ENCODE results near the gene GRIN2B.

DNA sequence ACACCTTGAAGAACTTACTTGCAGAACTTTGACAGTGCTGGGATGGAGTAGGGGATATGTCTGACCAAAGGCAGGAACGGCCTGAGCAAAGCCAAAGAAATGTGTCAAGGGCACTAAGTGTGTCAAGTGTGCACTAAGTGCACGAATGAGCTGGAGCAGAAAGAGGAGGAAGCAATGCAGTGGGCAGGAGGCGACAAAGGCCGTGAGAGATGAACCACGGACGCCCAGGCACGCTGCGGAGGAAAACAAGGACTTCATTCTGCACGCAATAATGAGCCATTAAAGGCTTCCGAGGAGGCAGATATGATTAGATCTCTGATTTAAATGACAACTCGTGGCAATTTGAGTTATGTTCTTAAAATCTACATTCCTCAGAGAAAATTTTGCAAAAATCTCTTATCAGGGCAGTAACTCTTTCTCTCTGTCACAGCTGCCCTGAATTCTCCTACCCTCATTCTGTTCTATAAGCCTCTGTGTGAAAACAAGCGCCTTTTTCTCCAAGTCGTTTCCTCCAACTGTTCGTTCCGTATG is 25.3 kb downstream of the GRIN2B start:
- TF ChIP-seq, protein P1, sequence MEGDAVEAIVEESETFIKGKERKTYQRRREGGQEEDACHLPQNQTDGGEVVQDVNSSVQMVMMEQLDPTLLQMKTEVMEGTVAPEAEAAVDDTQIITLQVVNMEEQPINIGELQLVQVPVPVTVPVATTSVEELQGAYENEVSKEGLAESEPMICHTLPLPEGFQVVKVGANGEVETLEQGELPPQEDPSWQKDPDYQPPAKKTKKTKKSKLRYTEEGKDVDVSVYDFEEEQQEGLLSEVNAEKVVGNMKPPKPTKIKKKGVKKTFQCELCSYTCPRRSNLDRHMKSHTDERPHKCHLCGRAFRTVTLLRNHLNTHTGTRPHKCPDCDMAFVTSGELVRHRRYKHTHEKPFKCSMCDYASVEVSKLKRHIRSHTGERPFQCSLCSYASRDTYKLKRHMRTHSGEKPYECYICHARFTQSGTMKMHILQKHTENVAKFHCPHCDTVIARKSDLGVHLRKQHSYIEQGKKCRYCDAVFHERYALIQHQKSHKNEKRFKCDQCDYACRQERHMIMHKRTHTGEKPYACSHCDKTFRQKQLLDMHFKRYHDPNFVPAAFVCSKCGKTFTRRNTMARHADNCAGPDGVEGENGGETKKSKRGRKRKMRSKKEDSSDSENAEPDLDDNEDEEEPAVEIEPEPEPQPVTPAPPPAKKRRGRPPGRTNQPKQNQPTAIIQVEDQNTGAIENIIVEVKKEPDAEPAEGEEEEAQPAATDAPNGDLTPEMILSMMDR (IDR thresholded peaks at IDR 0.05): no peak
- TF ChIP-seq JUND (IDR thresholded peaks at IDR 0.05) (no peak), ELF1 (IDR thresholded peaks at IDR 0.05) (no peak), CHD2 (IDR thresholded peaks at IDR 0.05; ENCODE audit: low read length, partially characterized antibody) (no peak), SIN3A (IDR thresholded peaks at IDR 0.05; ENCODE audit: borderline replicate concordance, low read depth, low read length) (no peak)
- TF ChIP-seq, protein P2, sequence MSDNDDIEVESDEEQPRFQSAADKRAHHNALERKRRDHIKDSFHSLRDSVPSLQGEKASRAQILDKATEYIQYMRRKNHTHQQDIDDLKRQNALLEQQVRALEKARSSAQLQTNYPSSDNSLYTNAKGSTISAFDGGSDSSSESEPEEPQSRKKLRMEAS (IDR thresholded peaks at IDR 0.05; ENCODE audit: low read depth): no peak
- TF ChIP-seq, protein P3, sequence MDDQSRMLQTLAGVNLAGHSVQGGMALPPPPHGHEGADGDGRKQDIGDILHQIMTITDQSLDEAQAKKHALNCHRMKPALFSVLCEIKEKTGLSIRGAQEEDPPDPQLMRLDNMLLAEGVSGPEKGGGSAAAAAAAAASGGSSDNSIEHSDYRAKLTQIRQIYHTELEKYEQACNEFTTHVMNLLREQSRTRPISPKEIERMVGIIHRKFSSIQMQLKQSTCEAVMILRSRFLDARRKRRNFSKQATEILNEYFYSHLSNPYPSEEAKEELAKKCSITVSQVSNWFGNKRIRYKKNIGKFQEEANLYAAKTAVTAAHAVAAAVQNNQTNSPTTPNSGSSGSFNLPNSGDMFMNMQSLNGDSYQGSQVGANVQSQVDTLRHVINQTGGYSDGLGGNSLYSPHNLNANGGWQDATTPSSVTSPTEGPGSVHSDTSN (IDR thresholded peaks at IDR 0.05): no peak
- TF ChIP-seq, protein P4, sequence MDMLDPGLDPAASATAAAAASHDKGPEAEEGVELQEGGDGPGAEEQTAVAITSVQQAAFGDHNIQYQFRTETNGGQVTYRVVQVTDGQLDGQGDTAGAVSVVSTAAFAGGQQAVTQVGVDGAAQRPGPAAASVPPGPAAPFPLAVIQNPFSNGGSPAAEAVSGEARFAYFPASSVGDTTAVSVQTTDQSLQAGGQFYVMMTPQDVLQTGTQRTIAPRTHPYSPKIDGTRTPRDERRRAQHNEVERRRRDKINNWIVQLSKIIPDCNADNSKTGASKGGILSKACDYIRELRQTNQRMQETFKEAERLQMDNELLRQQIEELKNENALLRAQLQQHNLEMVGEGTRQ (IDR thresholded peaks at IDR 0.05; ENCODE audit: borderline replicate concordance, low read depth, low read length): no peak
